Kidney epithelial cell (primary cell): Measurements from ENCODE around the gene PAX7. TPM values are rescaled to one million over a fixed set of nuclear protein-coding genes. Genes with fewer than 3 reads are reported as not detected.

Source experiments
- DNase-seq: peaks from one replicate; pipeline ENCODE4 v3.0.0-alpha.2; 2010; ENCODE audit warnings: low read depth
- H3K27me3 ChIP-seq: 2 replicates; pipeline ENCODE4 v1.6.0; 2011; ENCODE audit warnings: low read length; ENCODE audit not compliant: control insufficient read depth, insufficient read depth
- H3K36me3 ChIP-seq: 2 replicates; pipeline ENCODE4 v1.5.1; 2011; ENCODE audit warnings: low read length; ENCODE audit not compliant: control insufficient read depth, insufficient read depth
- H3K4me3 ChIP-seq: 2 replicates; pipeline ENCODE4 v1.5.1; 2011; ENCODE audit warnings: low read depth, mild to moderate bottlenecking, control low read depth, low read length
- total RNA-seq: library from RNA; depleted of rRNA; stranded (reverse); fragments of >200 nt; gene quantifications from 2 replicates; pipeline ENCODE4 v1.2.3, GENCODE V29; 2015
- TF ChIP-seq, protein P1 (sequence below): IDR thresholded peaks from 2 replicates; pipeline ENCODE4 v1.5.1; 2011; ENCODE audit warnings: mild to moderate bottlenecking, moderate library complexity, low read length, control low read depth, inconsistent platforms; ENCODE audit not compliant: insufficient read depth, poor library complexity, severe bottlenecking

The PAX7 gene
- total RNA-seq, 1 donor from 2014 or later = not detected

DNA sequence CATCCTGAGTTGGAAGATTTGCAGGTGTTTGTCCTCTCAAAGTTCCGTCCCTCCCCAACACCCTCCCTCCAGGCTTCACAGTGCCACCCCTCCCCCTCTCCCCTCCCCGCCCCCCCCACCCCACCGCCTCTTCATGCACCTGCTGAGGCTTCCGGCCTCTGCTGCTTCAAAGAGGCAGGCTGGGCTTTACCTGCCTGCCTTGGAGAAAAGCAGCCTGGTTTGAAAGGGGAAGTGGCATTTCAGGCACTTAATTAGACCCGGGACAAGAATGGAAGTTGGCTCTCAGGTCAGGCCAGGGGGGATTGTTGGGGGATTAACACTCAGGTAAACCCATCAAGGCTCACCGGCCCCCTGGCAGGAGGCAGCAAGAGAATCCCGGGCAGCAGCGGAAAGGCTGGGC, 21.1 kb downstream of the PAX7 start:
- peaks cover 62% of the 10 kb centered on the region for H3K27me3 ChIP-seq
- no peak overlapping the region for H3K4me3 ChIP-seq
- TF ChIP-seq, protein P1, sequence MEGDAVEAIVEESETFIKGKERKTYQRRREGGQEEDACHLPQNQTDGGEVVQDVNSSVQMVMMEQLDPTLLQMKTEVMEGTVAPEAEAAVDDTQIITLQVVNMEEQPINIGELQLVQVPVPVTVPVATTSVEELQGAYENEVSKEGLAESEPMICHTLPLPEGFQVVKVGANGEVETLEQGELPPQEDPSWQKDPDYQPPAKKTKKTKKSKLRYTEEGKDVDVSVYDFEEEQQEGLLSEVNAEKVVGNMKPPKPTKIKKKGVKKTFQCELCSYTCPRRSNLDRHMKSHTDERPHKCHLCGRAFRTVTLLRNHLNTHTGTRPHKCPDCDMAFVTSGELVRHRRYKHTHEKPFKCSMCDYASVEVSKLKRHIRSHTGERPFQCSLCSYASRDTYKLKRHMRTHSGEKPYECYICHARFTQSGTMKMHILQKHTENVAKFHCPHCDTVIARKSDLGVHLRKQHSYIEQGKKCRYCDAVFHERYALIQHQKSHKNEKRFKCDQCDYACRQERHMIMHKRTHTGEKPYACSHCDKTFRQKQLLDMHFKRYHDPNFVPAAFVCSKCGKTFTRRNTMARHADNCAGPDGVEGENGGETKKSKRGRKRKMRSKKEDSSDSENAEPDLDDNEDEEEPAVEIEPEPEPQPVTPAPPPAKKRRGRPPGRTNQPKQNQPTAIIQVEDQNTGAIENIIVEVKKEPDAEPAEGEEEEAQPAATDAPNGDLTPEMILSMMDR = no peak
- DNase-seq = no peak
- no peaks in the 10 kb centered on the region for H3K36me3 ChIP-seq

DNA sequence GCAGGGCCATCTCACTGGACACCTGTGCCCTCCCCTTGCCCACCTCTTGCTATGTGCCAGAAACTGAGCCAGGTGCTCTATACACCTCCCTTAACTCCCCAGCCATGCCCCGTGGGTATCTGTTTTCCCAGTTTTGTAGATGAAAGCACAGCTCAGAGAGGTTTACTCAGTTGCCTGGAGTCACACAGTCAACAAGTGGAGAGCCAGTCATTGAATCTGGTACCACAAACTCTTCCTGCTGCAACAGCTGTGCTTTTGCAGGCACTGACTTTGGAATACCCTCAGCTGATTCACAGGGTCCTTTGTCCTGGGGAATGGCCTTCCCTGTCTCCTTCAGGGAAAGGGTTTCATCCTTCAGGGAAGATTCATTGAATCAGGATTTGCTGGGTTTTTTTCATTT, 22.1 kb downstream of the PAX7 start:
- Histone ChIP-seq H3K36me3 (no peaks in the 10 kb centered on the region), H3K27me3 (peaks cover 53% of the 10 kb centered on the region), H3K4me3 (no peak overlapping the region)
- no peak for DNase-seq
- TF ChIP-seq, protein P1 = no peak

DNA sequence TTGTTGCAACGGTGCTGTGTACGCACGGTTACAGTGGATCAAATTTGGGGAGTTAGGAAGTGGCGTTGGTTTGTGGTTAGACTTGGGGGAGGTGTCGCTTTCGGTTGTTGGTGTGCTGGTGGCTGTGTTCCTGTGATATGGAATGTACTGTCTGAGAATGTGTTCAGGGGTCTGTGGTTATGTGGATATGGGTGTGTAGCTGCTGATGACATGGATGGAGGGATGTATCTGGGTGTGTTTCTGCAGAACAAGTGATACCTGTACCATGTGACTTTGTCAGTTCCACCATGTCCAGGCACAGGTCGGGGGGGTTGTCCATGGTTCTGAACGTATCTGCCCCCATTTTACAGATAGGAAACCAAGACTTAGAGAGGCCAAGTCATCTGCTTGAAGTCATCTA, 22.7 kb downstream of the PAX7 start:
- Histone ChIP-seq H3K27me3 (peaks cover 50% of the 10 kb centered on the region), H3K36me3 (no peaks in the 10 kb centered on the region), H3K4me3 (no peak overlapping the region)
- TF ChIP-seq, protein P1 = no peak
- DNase-seq = no peak

DNA sequence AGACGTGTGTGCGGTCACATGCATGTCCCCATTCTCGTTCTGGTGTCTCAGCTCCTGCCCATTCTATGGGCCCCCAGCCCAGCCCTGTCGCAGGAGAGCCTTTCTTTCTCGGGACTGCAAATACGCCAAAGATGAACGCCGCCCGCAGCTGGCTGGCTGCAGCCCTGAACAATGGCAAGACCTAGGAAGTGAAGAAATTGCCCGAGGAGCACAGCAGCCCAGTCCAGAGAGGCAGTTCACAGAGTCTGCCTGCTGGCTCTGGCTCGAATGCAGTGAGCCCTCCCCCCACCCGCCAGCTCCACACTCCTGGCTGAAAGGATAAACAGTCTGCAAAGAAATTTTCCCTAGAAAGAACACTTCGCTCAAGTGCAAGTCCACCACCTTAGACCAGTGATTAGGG, 23.3 kb downstream of the PAX7 start:
- no peak for DNase-seq
- TF ChIP-seq, protein P1 = no peak
- Histone ChIP-seq H3K27me3 (peaks cover 49% of the 10 kb centered on the region), H3K4me3 (no peak overlapping the region), H3K36me3 (no peaks in the 10 kb centered on the region)

DNA sequence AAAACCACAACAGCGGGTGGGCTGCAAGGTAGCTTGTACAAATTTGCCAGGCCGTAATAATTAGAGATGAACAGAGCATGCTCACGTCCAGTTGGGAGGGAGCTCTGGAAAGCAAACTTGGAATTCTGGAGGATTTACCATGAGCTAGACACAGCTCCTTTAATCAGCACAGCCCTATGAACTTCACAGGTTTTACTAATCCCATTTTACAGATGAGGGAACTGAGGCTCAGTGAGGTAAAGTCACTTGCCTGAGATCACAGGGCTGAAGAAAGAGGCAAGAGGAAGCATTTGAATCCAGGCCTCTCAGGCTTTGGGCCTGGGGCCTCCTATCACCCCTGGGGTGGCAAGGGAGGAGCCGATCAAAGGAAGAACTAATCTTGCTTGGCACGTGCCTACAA, 24.0 kb downstream of the PAX7 start:
- TF ChIP-seq, protein P1 = no peak
- no peak for DNase-seq
- H3K4me3 ChIP-seq = no peak overlapping the region
- no peaks in the 10 kb centered on the region for H3K36me3 ChIP-seq
- H3K27me3 ChIP-seq = peaks cover 43% of the 10 kb centered on the region

DNA sequence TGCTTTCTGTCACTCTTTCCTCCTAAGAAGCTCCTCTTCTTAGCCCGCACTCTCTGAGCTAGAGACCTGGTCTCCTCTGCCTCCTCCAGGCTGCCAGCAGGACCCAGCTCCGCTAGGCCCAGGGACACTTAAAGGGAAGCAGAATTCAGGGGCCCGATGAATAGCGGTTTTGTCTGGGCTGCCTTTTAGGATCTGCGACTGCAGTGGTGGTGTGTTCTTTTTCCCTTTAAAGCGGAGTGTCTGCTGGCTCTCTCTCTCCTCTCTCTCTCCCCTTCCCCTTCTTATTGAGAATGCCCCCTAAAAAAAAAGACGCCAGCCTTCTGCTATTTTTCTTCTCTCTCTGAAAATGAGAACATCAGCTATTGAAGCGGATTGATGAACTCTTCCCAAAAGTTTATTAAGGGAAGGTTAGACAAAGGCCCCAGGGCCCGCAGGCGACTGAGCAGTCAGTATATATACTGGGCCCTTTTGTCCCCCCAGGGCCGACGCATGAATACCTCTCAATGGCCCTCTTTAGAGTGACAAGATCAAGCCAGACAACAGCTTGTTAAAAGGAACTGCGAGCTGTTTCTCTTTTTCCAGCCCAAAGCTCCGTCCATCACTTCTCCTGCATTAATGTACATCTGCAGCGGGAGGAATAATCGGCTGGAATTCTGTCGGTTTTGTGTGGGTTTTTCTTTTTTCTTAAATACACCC, 27.0 kb downstream of the PAX7 start:
- H3K36me3 ChIP-seq = no peaks in the 10 kb centered on the region
- no peak for DNase-seq
- H3K4me3 ChIP-seq = no peak overlapping the region
- H3K27me3 ChIP-seq = peaks cover 35% of the 10 kb centered on the region
- TF ChIP-seq, protein P1 = no peak
